SU-DHL-6 (cell line): ENCODE data around the gene PLCXD3.

Experiments used
- CTCF ChIP-seq: fragments of 200-600 bp; sonication (generic); IDR thresholded peaks from one replicate; pipeline ENCODE4 v1.5.1; 2017; ENCODE audit warnings: antibody characterized with exemption, mild to moderate bottlenecking, low read length, moderate library complexity; ENCODE audit not compliant: insufficient read depth, poor library complexity, severe bottlenecking
- EZH2phosphoT487 ChIP-seq: fragments of 200-600 bp; sonication (generic), shearing (Covaris generic); conservative IDR thresholded peaks from 2 replicates; pipeline ENCODE4 v1.6.1; 2018; ENCODE audit warnings: mild to moderate bottlenecking, antibody characterized with exemption, low read length, moderate library complexity, mixed read lengths

- TF ChIP-seq CTCF: no peak
- TF ChIP-seq EZH2phosphoT487: no peak
These were observed 1.6 kb downstream of the PLCXD3 start for GRCh38 chr5:41508696-41509398.
